Transverse colon (tissue), 4 donors: Measurements from ENCODE around the gene GSK3A.

Experiments
- EP300 ChIP-seq: sonication (generic); formaldehyde crosslinking; IDR thresholded peaks from one replicate; pipeline ENCODE4 v1.6.1; 2017; ENCODE audit warnings: antibody characterized with exemption, low read depth
- POLR2A ChIP-seq: fragments of 450-650 bp; IDR thresholded peaks from one replicate; pipeline ENCODE4 v1.6.1; 2016; ENCODE audit warnings: antibody characterized with exemption, mild to moderate bottlenecking, moderate library complexity
- POLR2AphosphoS5 ChIP-seq, 3 donors: sonication (generic); formaldehyde crosslinking; IDR thresholded peaks; one replicate each; pipeline ENCODE4 v1.6.1; 2016; ENCODE audit warnings: antibody characterized with exemption in 3 of 3
- TF ChIP-seq, protein P1 (sequence below), 5 experiments: fragments of 200-600 bp in 3 of 5; fragments of 450-650 bp in 2 of 5; sonication (generic) in 3 of 5; IDR thresholded peaks; 1 replicate in 2 of 5; 2 replicates in 3 of 5; pipeline ENCODE4 v1.5.1; 2016 to 2017; ENCODE audit warnings: antibody characterized with exemption in 5 of 5, inconsistent platforms in 3 of 5, mild to moderate bottlenecking in 2 of 5, moderate library complexity in 1 of 5

- TF ChIP-seq, protein P1, sequence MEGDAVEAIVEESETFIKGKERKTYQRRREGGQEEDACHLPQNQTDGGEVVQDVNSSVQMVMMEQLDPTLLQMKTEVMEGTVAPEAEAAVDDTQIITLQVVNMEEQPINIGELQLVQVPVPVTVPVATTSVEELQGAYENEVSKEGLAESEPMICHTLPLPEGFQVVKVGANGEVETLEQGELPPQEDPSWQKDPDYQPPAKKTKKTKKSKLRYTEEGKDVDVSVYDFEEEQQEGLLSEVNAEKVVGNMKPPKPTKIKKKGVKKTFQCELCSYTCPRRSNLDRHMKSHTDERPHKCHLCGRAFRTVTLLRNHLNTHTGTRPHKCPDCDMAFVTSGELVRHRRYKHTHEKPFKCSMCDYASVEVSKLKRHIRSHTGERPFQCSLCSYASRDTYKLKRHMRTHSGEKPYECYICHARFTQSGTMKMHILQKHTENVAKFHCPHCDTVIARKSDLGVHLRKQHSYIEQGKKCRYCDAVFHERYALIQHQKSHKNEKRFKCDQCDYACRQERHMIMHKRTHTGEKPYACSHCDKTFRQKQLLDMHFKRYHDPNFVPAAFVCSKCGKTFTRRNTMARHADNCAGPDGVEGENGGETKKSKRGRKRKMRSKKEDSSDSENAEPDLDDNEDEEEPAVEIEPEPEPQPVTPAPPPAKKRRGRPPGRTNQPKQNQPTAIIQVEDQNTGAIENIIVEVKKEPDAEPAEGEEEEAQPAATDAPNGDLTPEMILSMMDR (IDR thresholded peaks at IDR 0.05), result no peak
- no peak for TF ChIP-seq EP300
- TF ChIP-seq POLR2A, result no peak
- TF ChIP-seq POLR2AphosphoS5 (IDR thresholded peaks at IDR 0.05), result no peak
These were observed 5.3 kb upstream of the GSK3A start for GRCh38 chr19:42247640-42248199.
